Measurements from ENCODE around the gene MATK. TPM values are rescaled to one million over a fixed set of nuclear protein-coding genes. Genes with fewer than 3 reads are reported as not detected.

Gene MATK
- total and polyA plus RNA-seq, 2 donors from 2014 or later: 2.7 to 4.2 TPM

GRCh38 chr19:3833578-3834348 is 47.6 kb upstream of the MATK start:
- DNase-seq: peak in 1 of 5 donors; percentile 31
- Histone ChIP-seq H3K27ac (ENCODE audit: low read depth in 2 of 2, low read length in 2 of 2) (no peak overlapping the region), H3K27me3 (ENCODE audit: control insufficient read depth, insufficient read depth, low read length) (no peaks in the 10 kb centered on the region), H3K9me3 (ENCODE audit: control insufficient read depth in 2 of 3, insufficient read depth in 1 of 3, low read length in 3 of 3) (peaks cover 0 to 4% (median 0%) of the 10 kb centered on the region in 3 donors), H3K4me3 (ENCODE audit: low read length in 3 of 3) (no peak overlapping the region), H3K36me3 (ENCODE audit: control insufficient read depth in 2 of 3, insufficient read depth in 3 of 3, low read length in 3 of 3) (no peaks in the 10 kb centered on the region), H3K4me1 (ENCODE audit: control insufficient read depth in 2 of 3, insufficient read depth in 2 of 3, low read depth in 1 of 3, low read length in 3 of 3) (no peaks in the 10 kb centered on the region), H3K9ac (ENCODE audit: low read length in 3 of 3) (no peak overlapping the region)
- FAIRE-seq: no peak
- TF ChIP-seq, protein P1, sequence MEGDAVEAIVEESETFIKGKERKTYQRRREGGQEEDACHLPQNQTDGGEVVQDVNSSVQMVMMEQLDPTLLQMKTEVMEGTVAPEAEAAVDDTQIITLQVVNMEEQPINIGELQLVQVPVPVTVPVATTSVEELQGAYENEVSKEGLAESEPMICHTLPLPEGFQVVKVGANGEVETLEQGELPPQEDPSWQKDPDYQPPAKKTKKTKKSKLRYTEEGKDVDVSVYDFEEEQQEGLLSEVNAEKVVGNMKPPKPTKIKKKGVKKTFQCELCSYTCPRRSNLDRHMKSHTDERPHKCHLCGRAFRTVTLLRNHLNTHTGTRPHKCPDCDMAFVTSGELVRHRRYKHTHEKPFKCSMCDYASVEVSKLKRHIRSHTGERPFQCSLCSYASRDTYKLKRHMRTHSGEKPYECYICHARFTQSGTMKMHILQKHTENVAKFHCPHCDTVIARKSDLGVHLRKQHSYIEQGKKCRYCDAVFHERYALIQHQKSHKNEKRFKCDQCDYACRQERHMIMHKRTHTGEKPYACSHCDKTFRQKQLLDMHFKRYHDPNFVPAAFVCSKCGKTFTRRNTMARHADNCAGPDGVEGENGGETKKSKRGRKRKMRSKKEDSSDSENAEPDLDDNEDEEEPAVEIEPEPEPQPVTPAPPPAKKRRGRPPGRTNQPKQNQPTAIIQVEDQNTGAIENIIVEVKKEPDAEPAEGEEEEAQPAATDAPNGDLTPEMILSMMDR (IDR thresholded peaks at IDR 0.05; ENCODE audit: borderline replicate concordance, extremely low read depth, insufficient read depth): no peak
- intact Hi-C loops (cut with DNase I): no loop called here

DNA sequence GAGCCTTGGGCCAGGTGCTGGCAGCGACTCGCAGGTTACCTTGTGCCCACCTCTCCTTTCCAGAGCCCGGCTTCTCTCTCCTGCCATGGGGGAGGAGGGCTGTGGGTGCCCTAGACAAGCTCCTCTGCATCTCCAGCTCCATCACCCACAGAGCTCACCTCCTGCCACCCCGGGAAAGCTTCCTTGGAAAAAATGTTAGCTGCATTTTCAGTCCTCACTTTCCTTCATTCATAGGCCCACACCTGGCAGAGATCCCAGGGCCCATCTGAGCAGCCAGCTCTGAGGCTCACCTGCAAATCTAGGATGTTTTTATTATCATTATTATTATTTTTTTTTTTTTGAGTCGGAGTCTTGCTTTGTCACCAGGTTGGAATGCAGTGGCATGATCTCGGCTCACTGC is 45.8 kb upstream of the MATK start:
- DNase-seq: peak in 1 of 5 donors; percentile 35
- Histone ChIP-seq H3K4me1 (ENCODE audit: control insufficient read depth in 2 of 3, insufficient read depth in 2 of 3, low read depth in 1 of 3, low read length in 3 of 3) (no peaks in the 10 kb centered on the region), H3K4me3 (ENCODE audit: low read length in 3 of 3) (no peak overlapping the region), H3K27ac (ENCODE audit: low read depth in 2 of 2, low read length in 2 of 2) (no peak overlapping the region), H3K27me3 (ENCODE audit: control insufficient read depth, insufficient read depth, low read length) (no peaks in the 10 kb centered on the region), H3K9ac (ENCODE audit: low read length in 3 of 3) (no peak overlapping the region), H3K9me3 (ENCODE audit: control insufficient read depth in 2 of 3, insufficient read depth in 1 of 3, low read length in 3 of 3) (no peaks in the 10 kb centered on the region), H3K36me3 (ENCODE audit: control insufficient read depth in 2 of 3, insufficient read depth in 3 of 3, low read length in 3 of 3) (no peaks in the 10 kb centered on the region)
- intact Hi-C loops (cut with DNase I): no loop called here
- no peak for FAIRE-seq
- TF ChIP-seq, protein P1 (IDR thresholded peaks at IDR 0.05; ENCODE audit: borderline replicate concordance, extremely low read depth, insufficient read depth): no peak

GRCh38 chr19:3831601-3832000 is 45.4 kb upstream of the MATK start:
- Histone ChIP-seq H3K9me3 (ENCODE audit: control insufficient read depth in 2 of 3, insufficient read depth in 1 of 3, low read length in 3 of 3) (no peaks in the 10 kb centered on the region), H3K4me3 (ENCODE audit: low read length in 3 of 3) (no peak overlapping the region), H3K27me3 (ENCODE audit: control insufficient read depth, insufficient read depth, low read length) (no peaks in the 10 kb centered on the region), H3K27ac (ENCODE audit: low read depth in 2 of 2, low read length in 2 of 2) (no peak overlapping the region), H3K4me1 (ENCODE audit: control insufficient read depth in 2 of 3, insufficient read depth in 2 of 3, low read depth in 1 of 3, low read length in 3 of 3) (no peaks in the 10 kb centered on the region), H3K9ac (ENCODE audit: low read length in 3 of 3) (no peak overlapping the region), H3K36me3 (ENCODE audit: control insufficient read depth in 2 of 3, insufficient read depth in 3 of 3, low read length in 3 of 3) (no peaks in the 10 kb centered on the region)
- FAIRE-seq (no peak), DNase-seq (no peak)
- TF ChIP-seq, protein P1 (IDR thresholded peaks at IDR 0.05; ENCODE audit: borderline replicate concordance, extremely low read depth, insufficient read depth): no peak
- intact Hi-C loops (cut with DNase I): no loop called here
